NCI-H1694 (cell line): ENCODE data around the gene LOXL1.

Experiments used
- DNase-seq: peaks from one replicate; lab custom pipeline; 2025; lab: John Stamatoyannopoulos, UW

Gene LOXL1

GRCh38 chr15:73981761-73982221 lies 55.5 kb downstream of the LOXL1 start:
- DNase-seq, result no peak

DNA sequence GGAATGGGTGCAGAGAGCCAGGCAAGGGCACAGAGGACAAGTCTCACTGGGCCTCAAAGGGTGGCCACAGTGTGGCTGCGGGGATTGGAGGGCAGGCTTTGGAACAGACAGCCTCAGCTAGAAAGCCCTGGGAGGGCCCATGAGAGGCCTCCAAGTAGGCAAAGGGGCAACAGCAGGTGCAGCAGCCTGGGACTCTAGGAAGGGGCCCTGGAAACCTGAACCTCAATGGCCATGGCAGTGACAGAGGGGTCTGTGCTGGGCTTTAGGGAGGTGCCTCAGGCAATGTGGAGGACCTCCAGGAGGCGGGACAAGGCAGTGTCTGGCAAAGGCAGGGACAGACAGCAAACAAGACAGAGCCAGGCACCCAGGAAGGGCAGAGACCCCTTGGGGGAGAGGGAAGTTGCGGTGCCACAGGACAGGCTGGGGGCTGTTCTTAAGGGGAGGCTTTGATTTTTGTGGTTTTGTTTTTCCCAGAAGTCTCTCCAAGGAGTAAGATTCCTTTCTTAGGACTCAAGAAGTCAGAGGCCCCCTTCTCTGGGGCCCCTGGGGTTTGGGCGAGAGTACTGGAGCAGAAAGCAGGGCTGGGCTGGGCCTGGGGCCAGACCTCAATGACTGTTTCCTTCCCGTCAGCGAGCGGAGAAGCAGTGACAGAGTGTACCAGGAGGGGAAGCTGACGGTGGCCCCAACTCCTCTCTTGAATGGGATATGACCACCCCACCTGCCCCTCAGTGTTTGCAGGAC lies 56.1 kb downstream of the LOXL1 start:
- peak; percentile 5 for DNase-seq

DNA sequence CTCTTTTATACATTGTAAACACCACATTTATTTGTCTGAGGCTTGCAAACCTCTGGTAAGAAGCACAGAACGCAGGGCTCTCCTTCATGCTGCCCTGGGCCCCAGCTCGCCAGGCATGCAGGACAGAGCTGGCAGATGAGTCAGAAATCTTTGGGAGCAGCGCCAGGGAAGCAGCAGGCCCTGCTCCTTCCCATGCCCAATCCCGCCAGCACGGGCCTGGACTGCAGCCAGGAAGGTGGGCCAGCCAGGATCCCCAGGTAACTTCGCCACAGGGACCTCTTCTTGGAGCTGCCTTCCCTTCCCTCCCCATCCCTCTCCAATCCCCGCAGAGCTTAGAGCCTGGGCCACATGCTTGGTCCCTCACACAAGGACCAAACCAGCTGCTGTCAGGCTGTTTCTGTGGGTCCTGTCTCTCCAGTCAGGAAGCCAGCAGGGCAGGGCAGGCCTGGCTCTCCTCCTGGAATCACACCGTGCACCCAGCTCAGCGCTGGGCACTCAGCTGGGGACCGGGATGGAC lies 57.0 kb downstream of the LOXL1 start:
- no peak for DNase-seq

DNA sequence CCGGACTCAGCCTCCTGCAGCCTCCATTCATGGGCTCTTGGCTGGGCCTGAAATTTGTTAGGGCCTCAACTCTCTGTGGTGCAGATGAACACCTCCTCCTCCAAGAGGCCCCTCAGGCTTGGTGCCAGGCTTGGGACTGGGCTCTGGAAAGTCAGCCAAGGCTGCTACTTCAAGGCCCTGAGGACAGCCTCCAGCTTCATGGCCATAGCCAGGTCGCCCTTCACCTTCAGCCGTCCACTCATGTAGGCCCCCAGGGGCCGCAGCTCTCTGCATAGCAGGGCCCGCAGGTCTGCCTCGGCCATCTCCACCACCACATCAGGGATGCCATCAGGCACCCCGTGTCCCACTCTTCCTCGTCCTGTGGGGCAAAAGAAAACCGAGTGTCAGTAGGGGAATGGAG lies 57.5 kb downstream of the LOXL1 start:
- DNase-seq, result no peak

DNA sequence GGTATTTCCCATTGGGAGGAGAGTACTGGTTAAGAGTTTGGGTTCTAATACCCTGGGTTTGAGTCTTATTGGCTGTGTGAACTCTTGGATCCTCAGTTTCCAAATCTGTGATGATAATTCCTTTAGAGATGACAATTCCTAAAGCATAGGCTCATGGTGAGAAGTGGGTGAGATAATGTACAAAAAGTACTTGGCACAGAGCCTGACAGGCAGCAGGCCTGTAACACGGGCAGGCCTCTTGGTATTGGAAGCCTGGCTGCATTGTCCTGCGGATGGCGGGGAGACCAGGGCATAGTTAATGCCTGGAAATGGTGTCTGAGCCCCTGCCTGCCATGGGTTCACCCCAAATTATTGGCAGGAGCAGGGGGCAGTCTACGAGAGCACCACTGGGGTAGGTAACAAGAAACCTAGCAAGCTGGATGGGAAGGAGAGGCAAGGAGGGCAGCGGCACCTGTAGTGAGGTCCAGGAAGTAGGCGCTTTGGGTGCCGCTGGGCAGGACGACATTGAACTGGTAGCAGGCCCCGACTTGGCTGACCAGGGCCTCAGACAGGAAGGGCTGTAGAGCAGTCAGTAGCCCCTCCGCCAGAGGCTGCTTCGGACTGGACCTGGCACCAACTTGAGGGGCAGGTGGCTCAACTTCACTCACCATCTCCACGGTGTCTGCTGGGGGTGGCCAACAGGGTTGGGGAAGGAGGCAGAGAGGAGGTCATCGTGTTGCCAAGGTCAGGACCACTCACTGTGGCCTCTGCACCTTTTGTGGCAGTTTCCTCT lies 58.1 kb downstream of the LOXL1 start:
- peak; percentile 14 for DNase-seq

GRCh38 chr15:73985101-73985873 lies 59.0 kb downstream of the LOXL1 start:
- DNase-seq, result no peak

DNA sequence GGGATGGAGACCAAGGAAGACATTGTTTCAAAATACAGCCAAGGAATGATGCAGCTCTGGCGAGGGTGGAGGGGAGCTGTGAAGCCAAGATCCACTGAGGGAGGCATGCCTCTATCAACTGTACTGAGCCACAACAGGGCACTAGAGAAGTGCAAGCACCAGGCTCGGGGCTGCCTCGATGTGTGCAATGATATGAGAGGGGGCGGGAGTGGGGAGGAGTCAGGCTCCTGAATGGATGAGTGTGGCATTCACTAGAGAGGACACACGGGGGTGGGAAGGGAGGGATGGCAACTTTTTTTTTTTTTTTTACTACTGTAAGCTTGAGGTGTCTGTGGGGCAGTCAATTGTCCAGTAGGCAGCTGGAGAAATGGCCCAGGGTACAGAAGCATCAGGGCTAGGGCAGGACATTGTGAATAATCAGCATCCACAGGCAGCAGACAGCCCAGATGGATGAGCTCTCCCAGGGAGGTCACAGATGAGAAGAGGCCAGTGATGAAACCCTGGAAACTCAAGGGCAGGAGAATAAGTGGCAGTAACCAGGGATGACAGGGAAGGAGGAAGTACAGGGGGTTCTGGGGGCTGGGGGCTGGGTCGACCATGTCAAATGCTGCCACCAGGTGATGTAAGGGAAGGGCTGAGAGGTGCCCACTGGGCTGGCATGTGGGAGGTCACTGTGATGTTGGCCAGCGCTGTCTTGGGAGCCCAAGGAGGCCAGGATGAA lies 60.0 kb downstream of the LOXL1 start:
- DNase-seq, result no peak

DNA sequence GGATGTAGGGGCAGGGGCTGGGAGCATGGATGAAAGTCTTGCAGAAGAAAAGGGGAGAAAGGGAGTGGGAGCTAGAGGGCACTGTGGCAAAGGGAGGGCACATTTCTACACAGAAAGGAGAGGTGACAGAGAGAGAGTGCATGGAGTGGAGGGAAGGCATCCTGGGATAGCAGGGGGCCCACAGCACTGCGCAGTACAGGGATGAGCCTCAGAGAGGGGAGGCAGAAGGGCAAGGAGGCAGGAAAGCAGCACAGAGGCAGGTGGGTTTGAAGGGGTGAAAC lies 60.5 kb downstream of the LOXL1 start:
- DNase-seq, result no peak

DNA sequence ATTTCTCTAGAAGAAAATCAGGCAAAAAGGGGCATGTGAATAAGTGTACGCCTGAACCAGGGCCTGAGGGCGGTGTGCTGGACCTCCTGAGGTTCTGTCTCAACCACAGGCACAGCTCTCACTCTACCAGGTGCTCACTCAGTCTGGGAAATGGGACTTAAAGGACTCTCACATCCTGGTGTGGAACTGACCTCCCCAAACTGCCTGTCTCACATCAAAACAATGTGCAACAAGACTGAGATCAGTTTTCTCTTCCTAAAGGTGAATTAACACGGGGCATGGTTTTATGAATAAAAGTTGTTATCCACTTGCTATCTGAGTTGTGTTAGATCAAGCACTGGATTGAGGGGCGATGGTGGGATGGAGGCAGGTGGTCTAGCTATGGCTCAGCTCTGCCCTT lies 61.0 kb downstream of the LOXL1 start:
- DNase-seq, result no peak

DNA sequence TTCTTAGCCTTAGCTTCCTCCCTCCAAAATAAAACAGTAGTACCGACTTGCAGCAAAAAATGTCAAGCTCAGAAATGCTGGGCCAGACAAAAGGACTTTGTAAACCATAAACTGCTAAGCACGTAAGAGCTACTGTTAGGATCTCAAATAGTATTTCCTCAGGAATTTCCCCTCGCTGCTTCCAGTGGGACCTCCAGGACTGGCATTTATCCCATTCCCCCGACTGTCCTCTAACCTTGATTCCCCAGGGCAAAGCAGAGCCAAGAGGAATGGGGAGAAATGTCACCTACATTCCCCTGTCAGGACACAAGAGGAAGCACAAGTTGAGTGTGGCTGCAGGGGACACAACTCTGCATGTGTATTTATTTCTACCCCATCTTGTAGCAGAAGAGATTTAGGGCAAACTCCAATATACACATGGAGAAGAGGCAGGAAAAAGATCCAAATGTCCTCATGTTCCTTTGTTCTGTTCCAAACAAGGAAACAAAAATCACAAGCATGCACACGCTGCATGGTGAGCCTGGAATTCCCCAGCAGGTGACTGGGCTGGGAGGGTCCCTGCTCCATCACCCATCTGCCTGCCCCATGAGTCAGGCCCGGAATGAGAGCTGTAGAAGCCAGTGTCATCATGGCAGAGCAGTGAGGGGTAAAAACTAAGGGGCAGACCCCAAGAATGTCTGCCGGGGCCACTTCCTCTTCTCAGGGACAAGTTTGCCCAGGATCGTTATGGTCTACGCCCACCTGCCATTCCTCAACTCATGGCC lies 61.6 kb downstream of the LOXL1 start:
- DNase-seq, result no peak

DNA sequence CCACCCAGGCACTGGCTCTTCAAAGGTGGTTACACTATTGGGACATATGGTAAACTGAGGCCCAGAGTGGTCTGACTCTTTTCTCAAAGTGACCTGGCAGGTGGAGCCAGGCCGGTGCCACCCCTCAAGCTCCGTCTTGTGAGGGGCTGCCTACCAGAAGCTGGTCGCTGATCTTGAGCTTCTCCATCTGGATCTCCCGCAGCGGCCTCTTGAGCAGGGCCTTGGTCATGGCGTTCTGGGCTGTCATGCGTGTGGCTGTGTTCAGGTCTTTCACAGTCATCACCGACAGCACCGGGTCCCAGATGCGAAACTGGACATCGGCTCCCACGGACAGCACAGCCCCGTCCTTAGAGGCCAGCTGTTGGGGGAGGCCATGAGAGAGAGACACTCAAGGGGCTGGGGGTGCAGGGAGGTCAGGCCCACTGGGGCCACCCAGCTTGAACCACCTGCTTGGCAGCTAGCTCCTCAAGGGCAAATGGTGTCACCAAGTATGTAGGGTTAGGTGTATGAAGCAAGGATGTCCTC lies 62.2 kb downstream of the LOXL1 start:
- DNase-seq, result no peak

DNA sequence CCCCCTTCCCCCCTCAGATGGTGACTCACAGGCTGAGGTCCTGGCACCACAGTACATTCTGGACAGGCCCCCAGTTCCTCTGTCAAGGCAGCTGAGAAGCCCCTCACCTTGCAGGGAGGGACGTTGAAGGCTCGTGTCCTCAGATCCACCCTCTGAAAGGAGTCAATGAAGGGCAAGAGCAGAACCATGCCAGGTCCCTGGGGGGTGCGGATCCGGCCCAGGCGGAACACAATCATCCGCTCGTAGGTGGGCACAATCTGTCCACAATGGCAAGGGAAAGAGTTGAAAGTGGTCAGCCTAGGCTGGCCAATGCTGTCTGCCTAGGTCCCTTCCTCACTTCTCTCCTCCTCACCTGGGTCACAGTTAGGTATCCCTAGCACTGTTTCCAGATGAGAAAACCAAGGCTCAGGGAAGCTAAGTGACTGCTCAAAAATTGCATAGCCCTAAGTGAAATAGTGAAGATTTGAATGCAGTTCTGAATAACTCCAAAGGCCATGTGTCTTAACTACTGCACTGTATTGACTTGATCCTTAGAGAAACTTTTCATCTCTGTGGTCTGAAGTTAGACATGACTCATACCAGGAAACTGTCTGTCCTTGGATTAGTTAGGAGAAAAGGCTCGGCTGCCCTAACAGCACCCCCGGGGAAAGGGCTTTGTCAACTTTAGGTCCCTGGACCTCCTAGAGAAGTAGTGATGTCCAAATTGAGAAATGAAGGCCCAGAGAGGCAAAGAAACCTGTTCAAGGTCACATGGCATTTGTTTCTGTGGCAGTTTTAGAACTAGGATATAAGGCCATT lies 62.9 kb downstream of the LOXL1 start:
- DNase-seq, result no peak

GRCh38 chr15:73990250-73991005 lies 64.2 kb downstream of the LOXL1 start:
- DNase-seq, result no peak

GRCh38 chr15:73991260-73991659 lies 65.0 kb downstream of the LOXL1 start:
- no peak for DNase-seq

- DNase-seq, result peak; percentile 68
Observed at GRCh38 chr15:73991726-73992593, 65.7 kb downstream of the LOXL1 start, which contains the start of gene STOML1. TSS of gene STOML1 (minus strand) at chr15:73992295. CDS start at chr15:73992223, 72 bp downstream.

- DNase-seq, result no peak
Observed at GRCh38 chr15:73992594-73992898, 66.3 kb downstream of the LOXL1 start.

- no peak for DNase-seq
Observed at GRCh38 chr15:73993211-73993994, 67.1 kb downstream of the LOXL1 start.
